ENCODE results near the gene MYH16.

DNA sequence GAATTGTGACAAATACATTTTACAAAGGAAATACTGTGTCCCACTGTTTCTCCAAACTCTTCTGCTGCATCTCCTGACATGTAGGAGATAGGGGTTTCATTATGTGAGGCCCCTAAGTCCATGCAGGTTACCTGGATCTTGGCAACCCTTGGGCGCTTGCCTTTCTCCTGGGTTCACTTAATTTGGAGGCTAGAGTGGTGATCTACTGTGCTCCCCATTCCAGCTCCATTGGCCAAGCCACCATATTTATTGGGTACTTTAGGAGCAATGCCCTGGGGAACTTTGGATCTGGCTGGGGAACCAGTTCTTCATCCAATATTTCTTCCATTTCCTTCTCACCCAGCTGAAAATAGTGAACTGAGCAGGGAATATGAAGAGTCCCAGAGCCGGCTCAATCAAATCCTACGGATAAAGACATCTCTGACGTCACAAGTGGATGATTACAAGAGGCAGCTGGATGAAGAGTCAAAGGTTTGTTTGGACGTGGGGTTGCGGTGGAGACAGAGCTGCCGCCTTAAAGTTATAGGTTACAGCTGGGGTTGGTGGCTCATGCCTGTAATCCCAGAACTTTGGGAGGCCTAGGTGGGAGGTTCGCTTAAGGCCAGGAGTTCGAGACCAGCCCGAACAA, 18.5 kb downstream of the MYH16 start:
- TF ChIP-seq, protein P1, sequence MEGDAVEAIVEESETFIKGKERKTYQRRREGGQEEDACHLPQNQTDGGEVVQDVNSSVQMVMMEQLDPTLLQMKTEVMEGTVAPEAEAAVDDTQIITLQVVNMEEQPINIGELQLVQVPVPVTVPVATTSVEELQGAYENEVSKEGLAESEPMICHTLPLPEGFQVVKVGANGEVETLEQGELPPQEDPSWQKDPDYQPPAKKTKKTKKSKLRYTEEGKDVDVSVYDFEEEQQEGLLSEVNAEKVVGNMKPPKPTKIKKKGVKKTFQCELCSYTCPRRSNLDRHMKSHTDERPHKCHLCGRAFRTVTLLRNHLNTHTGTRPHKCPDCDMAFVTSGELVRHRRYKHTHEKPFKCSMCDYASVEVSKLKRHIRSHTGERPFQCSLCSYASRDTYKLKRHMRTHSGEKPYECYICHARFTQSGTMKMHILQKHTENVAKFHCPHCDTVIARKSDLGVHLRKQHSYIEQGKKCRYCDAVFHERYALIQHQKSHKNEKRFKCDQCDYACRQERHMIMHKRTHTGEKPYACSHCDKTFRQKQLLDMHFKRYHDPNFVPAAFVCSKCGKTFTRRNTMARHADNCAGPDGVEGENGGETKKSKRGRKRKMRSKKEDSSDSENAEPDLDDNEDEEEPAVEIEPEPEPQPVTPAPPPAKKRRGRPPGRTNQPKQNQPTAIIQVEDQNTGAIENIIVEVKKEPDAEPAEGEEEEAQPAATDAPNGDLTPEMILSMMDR (IDR thresholded peaks at IDR 0.05) = no peak
- no peak for TF ChIP-seq POLR2A (IDR thresholded peaks at IDR 0.05)
